GM23338 (cell line): ENCODE results near the gene F12. TPM values are rescaled to one million over a fixed set of nuclear protein-coding genes. Genes with fewer than 3 reads are reported as not detected.

Experiments used
- ATAC-seq: fragments of 200-7000 bp; cut with Tn5 transposase; 3 replicates; pipeline ENCODE4 v1.9.1; 2020
- DNase-seq: peaks from one replicate; pipeline ENCODE4 v3.0.0-alpha.2; 2015; ENCODE audit warnings: low spot score
- H2AFZ ChIP-seq: fragments of 200-600 bp; sonication (generic); 2 replicates; pipeline ENCODE4 v1.8.0; 2016; ENCODE audit warnings: antibody characterized with exemption, mild to moderate bottlenecking, moderate library complexity
- H3F3A ChIP-seq: fragments of 200-600 bp; sonication (generic); replicated peaks from 2 replicates; pipeline ENCODE4 v1.8.0; 2017; ENCODE audit warnings: antibody characterized with exemption, mixed run types, low read depth
- H3K27ac ChIP-seq: fragments of 200-600 bp; sonication (generic); 2 replicates; pipeline ENCODE4 v1.6.1; 2016; ENCODE audit warnings: low read depth
- H3K27me3 ChIP-seq: fragments of 200-600 bp; sonication (generic); 2 replicates; pipeline ENCODE4 v1.8.0; 2016; ENCODE audit warnings: mild to moderate bottlenecking, mixed run types, moderate library complexity; ENCODE audit not compliant: insufficient read depth
- H3K36me3 ChIP-seq: fragments of 200-600 bp; sonication (generic); 2 replicates; pipeline ENCODE4 v1.8.0; 2016; ENCODE audit warnings: mild to moderate bottlenecking; ENCODE audit not compliant: insufficient read depth
- H3K4me1 ChIP-seq: fragments of 200-600 bp; sonication (generic); 2 replicates; pipeline ENCODE4 v1.8.0; 2016; ENCODE audit warnings: mild to moderate bottlenecking, moderate library complexity; ENCODE audit not compliant: insufficient read depth
- H3K4me2 ChIP-seq: fragments of 200-600 bp; sonication (generic); 2 replicates; pipeline ENCODE4 v1.7.1; 2017; ENCODE audit warnings: mixed run types
- H3K4me3 ChIP-seq: fragments of 200-600 bp; sonication (generic); 2 replicates; pipeline ENCODE4 v1.6.1; 2016; ENCODE audit warnings: mixed run types
- H3K79me2 ChIP-seq: fragments of 200-600 bp; sonication (generic); replicated peaks from 2 replicates; pipeline ENCODE4 v1.8.0; 2017; ENCODE audit warnings: mild to moderate bottlenecking; ENCODE audit not compliant: insufficient read depth
- H3K9me2 ChIP-seq: fragments of 200-600 bp; sonication (generic); 2 replicates; pipeline ENCODE4 v1.8.0; 2017; ENCODE audit not compliant: insufficient read depth
- H4K20me1 ChIP-seq: fragments of 200-600 bp; sonication (generic); replicated peaks from 2 replicates; pipeline ENCODE4 v1.8.0; 2017; ENCODE audit warnings: mild to moderate bottlenecking; ENCODE audit not compliant: insufficient read depth
- H3K27ac Mint-ChIP-seq: 2 replicates; pipeline ENCODE4 v1.8.0; 2020; ENCODE audit warnings: inconsistent platforms, mild to moderate bottlenecking, moderate library complexity, mixed read lengths
- H3K27me3 Mint-ChIP-seq: 3 replicates; pipeline ENCODE4 v1.8.0; 2022; ENCODE audit warnings: low read depth, mild to moderate bottlenecking, moderate library complexity, mixed read lengths, inconsistent platforms; ENCODE audit not compliant: insufficient read depth, poor library complexity
- H3K36me3 Mint-ChIP-seq: 3 replicates; pipeline ENCODE4 v1.8.0; 2021; ENCODE audit warnings: low read depth, mild to moderate bottlenecking, inconsistent platforms, moderate library complexity, mixed read lengths
- H3K4me1 Mint-ChIP-seq: 3 replicates; pipeline ENCODE4 v1.8.0; 2020; ENCODE audit warnings: mild to moderate bottlenecking, inconsistent platforms, mixed read lengths
- H3K4me3 Mint-ChIP-seq: 3 replicates; pipeline ENCODE4 v1.8.0; 2021; ENCODE audit warnings: moderate library complexity, mild to moderate bottlenecking, inconsistent platforms, mixed read lengths
- H3K9me3 Mint-ChIP-seq: 3 replicates; pipeline ENCODE4 v1.8.0; 2020; ENCODE audit warnings: moderate library complexity, mild to moderate bottlenecking, inconsistent platforms, mixed read lengths
- CTCF ChIP-seq, 2 experiments: fragments of 200-600 bp in 1 of 2; sonication (generic) in 1 of 2; conservative IDR thresholded peaks; 2 replicates each; pipeline versions ENCODE4 v1.5.1 to v1.6.1; 2016 to 2017; ENCODE audit warnings: antibody characterized with exemption in 2 of 2, low read depth in 2 of 2, mild to moderate bottlenecking in 2 of 2, moderate library complexity in 1 of 2
- EZH2 ChIP-seq: fragments of 200-600 bp; sonication (generic); IDR thresholded peaks from one replicate; pipeline ENCODE4 v1.8.0; 2017; ENCODE audit warnings: antibody characterized with exemption, mild to moderate bottlenecking, low read depth; ENCODE audit not compliant: unreplicated experiment
- EZH2phosphoT487 ChIP-seq: fragments of 200-600 bp; sonication (generic); IDR thresholded peaks from one replicate; pipeline ENCODE4 v1.8.1; 2018; ENCODE audit warnings: antibody characterized with exemption; ENCODE audit not compliant: unreplicated experiment
- REST ChIP-seq: IDR thresholded peaks from one replicate; pipeline ENCODE4 v1.6.1; 2018; ENCODE audit warnings: antibody characterized with exemption; ENCODE audit not compliant: unreplicated experiment
- STAT1 ChIP-seq: IDR thresholded peaks from one replicate; pipeline ENCODE4 v1.6.1; 2016; ENCODE audit warnings: antibody characterized with exemption; ENCODE audit not compliant: unreplicated experiment
- ZNF114 ChIP-seq: fragments of 250-450 bp; sonication (Bioruptor Pico); IDR thresholded peaks from 2 replicates; pipeline ENCODE4 v1.5.0; 2020; ENCODE audit warnings: mild to moderate bottlenecking, moderate library complexity
- ZNF331 ChIP-seq: fragments of 250-450 bp; sonication (Bioruptor Pico); IDR thresholded peaks from 2 replicates; pipeline ENCODE4 v1.5.0; 2020; ENCODE audit warnings: low read depth, mild to moderate bottlenecking, moderate library complexity
- polyA plus RNA-seq: library from polyadenylated mRNA; unstranded; fragments of >200 nt; fragmentation: Nextera tagmentation; extraction: Ambion mirVana; gene quantifications from 2 replicates; pipeline ENCODE4 v1.2.1, GENCODE V29; 2016
- total RNA-seq: library from RNA; depleted of rRNA; stranded (reverse); fragments of >200 nt; shearing (Covaris generic); gene quantifications from 2 replicates; pipeline ENCODE4 v1.2.3, GENCODE V29; 2014

F12 gene
- total and polyA plus RNA-seq, 2 experiments from 2014 or later: 2.9 to 8.0 TPM

- TF ChIP-seq REST: no peak
- no peak for TF ChIP-seq ZNF331 (CRISPR knock-in tag)
- no peak for TF ChIP-seq EZH2
- no peak for TF ChIP-seq STAT1
- no peak for TF ChIP-seq EZH2phosphoT487
- TF ChIP-seq CTCF (conservative IDR thresholded peaks at IDR 0.05; ENCODE audit: low read depth in 2 of 2): no peak
Observed at GRCh38 chr5:177430140-177430951, 21.0 kb upstream of the F12 start (continued).

GRCh38 chr5:177429248-177430040 lies 20.1 kb upstream of the F12 start:
- Mint-ChIP-seq H3K27me3 (peaks cover 20% of the 10 kb centered on the region), H3K4me1 (peaks cover 24% of the 10 kb centered on the region)

More at GRCh38 chr5:177429248-177430040, 20.1 kb upstream of the F12 start:
- Mint-ChIP-seq H3K4me3 (peak overlapping the region; percentile 16; the same call in 1 of the 3 replicates), H3K27ac (peak overlapping the region; percentile 22; the same call in 1 of the 2 replicates), H3K36me3 (peaks cover 13% of the 10 kb centered on the region), H3K9me3 (no peaks in the 10 kb centered on the region; the same call in 2 of the 3 replicates)
- Histone ChIP-seq H3K4me1 (peaks cover 20% of the 10 kb centered on the region), H4K20me1 (peaks cover 13% of the 10 kb centered on the region), H3K9me2 (no peaks in the 10 kb centered on the region), H3F3A (peaks cover 16% of the 10 kb centered on the region), H2AFZ (no peak overlapping the region), H3K4me2 (no peak overlapping the region), H3K4me3 (no peak overlapping the region), H3K36me3 (no peaks in the 10 kb centered on the region; the same call in 1 of the 2 replicates), H3K79me2 (peaks cover 21% of the 10 kb centered on the region), H3K27ac (no peak overlapping the region), H3K27me3 (no peaks in the 10 kb centered on the region)
- no peak for DNase-seq
- ATAC-seq: no peak
- TF ChIP-seq EZH2phosphoT487: no peak
- TF ChIP-seq EZH2: no peak
- no peak for TF ChIP-seq ZNF114
